Activated naive CD8-positive, alpha-beta T cell treated with anti-CD3 and anti-CD28 coated beads, Interleukin-2, amount 10 ng/mL, durations not matched to agents 7 days and 5 days (primary cell): ENCODE results near the gene AKR1C1. TPM values are rescaled to one million over a fixed set of nuclear protein-coding genes. Genes with fewer than 3 reads are reported as not detected.
"Not testable (repeated sequence)": the region's sequence is repeated elsewhere in the genome, so short reads cannot be mapped to it uniquely, and the experiment has no call there.

Experiments
- ATAC-seq: fragments of 150-1000 bp; cut with Tn5 transposase; one replicate; pipeline ENCODE4 v1.10.0; 2021; ENCODE audit warnings: low read depth, moderate library complexity
- POLR2A ChIA-PET: fragments of 350-600 bp; sonication (Branson Sonifier 250); formaldehyde crosslinking; loops from one replicate; lab custom pipeline; 2021; ENCODE audit warnings: antibody characterized with exemption; lab: Charles Lee
- DNase-seq: peaks from one replicate; pipeline ENCODE4 v3.0.0; 2021
- H3K27ac Mint-ChIP-seq: one replicate; pipeline ENCODE4 v1.8.0; 2022; ENCODE audit warnings: mild to moderate bottlenecking, mixed read lengths
- H3K27me3 Mint-ChIP-seq: one replicate; pipeline ENCODE4 v1.8.0; 2022; ENCODE audit warnings: mild to moderate bottlenecking, moderate library complexity, mixed read lengths
- H3K36me3 Mint-ChIP-seq: one replicate; pipeline ENCODE4 v1.8.0; 2021; ENCODE audit warnings: mild to moderate bottlenecking, mixed read lengths
- H3K4me1 Mint-ChIP-seq: one replicate; pipeline ENCODE4 v1.8.0; 2021; ENCODE audit warnings: mixed read lengths
- H3K4me3 Mint-ChIP-seq: one replicate; pipeline ENCODE4 v1.8.0; 2022; ENCODE audit warnings: mild to moderate bottlenecking, moderate library complexity, mixed read lengths
- H3K9me3 Mint-ChIP-seq: one replicate; pipeline ENCODE4 v1.8.0; 2021; ENCODE audit warnings: mixed read lengths
- total RNA-seq, 2 experiments: library from RNA; stranded (reverse); gene quantifications; one replicate each; pipeline ENCODE4 v1.2.3, GENCODE V29; 2021

AKR1C1 gene
- total RNA-seq, 2 experiments from 2014 or later, result 1.0 to 1.1 TPM

- Mint-ChIP-seq H3K4me1 (peaks cover 3% of the 10 kb centered on the region), H3K36me3 (no peaks in the 10 kb centered on the region), H3K9me3 (no peaks in the 10 kb centered on the region), H3K4me3 (no peak overlapping the region), H3K27me3 (peaks cover 2% of the 10 kb centered on the region), H3K27ac (no peak overlapping the region)
- DNase-seq (no peak), ATAC-seq (no peak)
- POLR2A ChIA-PET, result no interaction called here
These were observed 19.6 kb downstream of the AKR1C1 start for GRCh38 chr10:4982764-4983226.

GRCh38 chr10:4983615-4984216 lies 20.5 kb downstream of the AKR1C1 start:
- H3K9me3 Mint-ChIP-seq, result no peaks in the 10 kb centered on the region
- no peak overlapping the region for H3K27ac Mint-ChIP-seq
- peaks cover 3% of the 10 kb centered on the region for H3K4me1 Mint-ChIP-seq
- no peak for DNase-seq
- peaks cover 2% of the 10 kb centered on the region for H3K27me3 Mint-ChIP-seq
- ATAC-seq, result no peak
- H3K4me3 Mint-ChIP-seq, result no peak overlapping the region
- H3K36me3 Mint-ChIP-seq, result no peaks in the 10 kb centered on the region
- POLR2A ChIA-PET, result no interaction called here

DNA sequence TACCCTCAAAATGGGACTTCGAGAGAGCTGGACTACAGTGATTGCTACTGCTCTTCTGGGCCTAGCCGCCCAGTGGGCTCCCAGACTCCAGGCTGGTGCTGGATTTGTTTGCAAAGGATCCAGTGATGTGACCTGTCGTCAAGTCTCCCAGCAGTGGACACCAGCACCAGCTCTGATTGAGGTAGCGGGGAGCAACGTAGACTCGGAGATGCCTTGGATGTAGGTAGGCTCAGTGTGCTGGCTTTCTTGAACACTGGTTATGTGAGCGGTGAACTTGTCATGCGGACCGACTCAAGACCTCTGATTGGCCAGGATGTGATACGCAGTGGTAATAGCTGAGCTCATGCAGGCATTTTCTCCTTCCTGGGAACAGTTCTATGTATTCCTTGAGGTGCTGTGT lies 21.0 kb downstream of the AKR1C1 start:
- DNase-seq, result no peak
- Mint-ChIP-seq H3K9me3 (no peaks in the 10 kb centered on the region), H3K27me3 (peaks cover 2% of the 10 kb centered on the region), H3K27ac (no peak overlapping the region), H3K4me3 (no peak overlapping the region), H3K36me3 (no peaks in the 10 kb centered on the region), H3K4me1 (peaks cover 3% of the 10 kb centered on the region)
- POLR2A ChIA-PET, result no interaction called here
- no peak for ATAC-seq

DNA sequence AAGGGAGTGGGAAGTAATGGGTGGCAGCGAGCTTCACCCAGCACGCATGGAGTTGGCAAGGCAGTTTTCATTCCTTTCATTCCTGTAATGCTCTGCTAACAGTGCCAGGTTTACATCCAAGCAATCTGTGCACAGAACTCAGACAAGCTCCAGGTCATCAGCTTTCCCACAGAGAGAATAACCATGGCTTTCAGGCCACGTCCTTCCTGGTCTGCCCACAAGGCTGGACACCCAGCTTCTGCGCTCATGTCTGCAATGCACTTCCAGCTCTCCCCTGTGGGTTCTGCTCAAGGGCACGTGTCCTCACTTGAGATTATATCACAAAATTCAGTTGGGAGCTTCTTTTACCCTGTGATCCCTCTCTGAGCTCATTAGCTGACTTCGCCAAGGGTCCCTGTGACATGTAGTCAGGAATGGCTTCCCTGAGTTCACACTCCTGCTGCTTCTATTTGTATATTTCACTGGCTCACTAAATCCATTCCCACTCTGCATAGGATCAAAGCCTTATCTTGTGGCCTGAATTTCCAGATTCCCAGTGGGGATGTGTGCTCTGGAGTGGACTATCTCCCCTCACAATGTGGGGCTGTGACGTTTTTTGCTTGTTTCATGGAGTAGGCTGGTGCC lies 21.9 kb downstream of the AKR1C1 start:
- no peak overlapping the region for H3K27ac Mint-ChIP-seq
- no peaks in the 10 kb centered on the region for H3K9me3 Mint-ChIP-seq
- no peak overlapping the region for H3K4me3 Mint-ChIP-seq
- H3K27me3 Mint-ChIP-seq, result peaks cover 2% of the 10 kb centered on the region
- H3K4me1 Mint-ChIP-seq, result peaks cover 3% of the 10 kb centered on the region
- POLR2A ChIA-PET, result no interaction called here
- ATAC-seq, result no peak
- H3K36me3 Mint-ChIP-seq, result no peaks in the 10 kb centered on the region
- DNase-seq, result no peak

DNA sequence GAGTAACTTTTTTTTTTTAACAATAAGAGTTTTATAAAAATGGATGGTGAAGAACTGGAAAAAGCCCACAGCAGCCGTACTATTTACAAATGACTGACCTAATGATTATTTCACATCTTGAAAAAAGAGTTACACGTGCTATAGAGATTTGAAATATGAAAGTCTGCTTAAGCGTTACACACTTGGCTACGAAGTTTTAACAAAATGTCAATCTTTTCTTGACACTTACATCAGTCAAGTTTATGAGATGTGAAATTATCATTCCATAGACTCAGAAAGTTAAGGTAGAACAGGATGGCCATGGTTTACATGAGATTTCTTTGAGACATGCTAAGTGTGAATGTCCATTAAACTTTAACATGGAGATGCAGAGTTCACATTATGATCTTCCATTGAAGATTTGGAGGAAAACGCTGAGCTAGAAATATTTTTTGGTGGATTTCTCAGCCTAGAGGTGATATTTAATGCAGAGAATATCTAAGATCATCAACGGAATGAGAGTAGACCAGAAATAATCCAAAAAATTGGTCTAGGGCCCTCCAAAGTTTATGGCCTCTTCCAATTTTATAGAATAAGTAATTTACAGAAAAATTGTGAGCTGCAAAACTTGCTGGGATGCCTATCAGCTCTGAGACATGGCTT lies 24.9 kb downstream of the AKR1C1 start:
- H3K9me3 Mint-ChIP-seq, ATAC-seq, DNase-seq, H3K36me3 Mint-ChIP-seq, H3K27me3 Mint-ChIP-seq, POLR2A ChIA-PET, H3K27ac Mint-ChIP-seq, H3K4me3 Mint-ChIP-seq, H3K4me1 Mint-ChIP-seq: not testable (repeated sequence)

GRCh38 chr10:4990217-4990616 lies 27.0 kb downstream of the AKR1C1 start:
- H3K36me3 Mint-ChIP-seq, result no peaks in the 10 kb centered on the region
- H3K4me3 Mint-ChIP-seq, result no peak overlapping the region
- H3K4me1 Mint-ChIP-seq, result no peaks in the 10 kb centered on the region
- no peaks in the 10 kb centered on the region for H3K9me3 Mint-ChIP-seq
- H3K27me3 Mint-ChIP-seq, result no peaks in the 10 kb centered on the region
- no peak overlapping the region for H3K27ac Mint-ChIP-seq
- POLR2A ChIA-PET, result no interaction called here
- ATAC-seq (no peak), DNase-seq (no peak)

DNA sequence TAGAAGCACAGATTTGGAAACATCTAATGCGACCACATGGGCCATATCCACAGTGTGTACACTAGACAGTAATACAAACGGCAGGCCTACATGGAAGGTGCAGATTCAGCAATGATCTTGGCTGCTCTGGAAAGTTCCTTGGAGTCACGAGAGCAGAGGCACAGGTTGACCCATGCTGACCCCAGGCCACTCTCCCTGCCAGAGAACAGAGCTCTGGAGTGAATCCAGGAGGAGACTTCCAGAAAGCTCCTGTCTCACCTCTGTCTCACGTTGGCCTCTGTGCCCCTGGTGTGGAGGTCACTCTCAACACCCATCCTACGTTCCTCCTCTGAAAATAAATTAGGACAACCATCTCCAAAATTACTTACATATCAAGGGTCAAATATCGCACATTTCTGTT lies 28.2 kb downstream of the AKR1C1 start:
- H3K36me3 Mint-ChIP-seq, H3K27me3 Mint-ChIP-seq, H3K9me3 Mint-ChIP-seq, DNase-seq, H3K4me3 Mint-ChIP-seq, POLR2A ChIA-PET, ATAC-seq, H3K4me1 Mint-ChIP-seq, H3K27ac Mint-ChIP-seq: not testable (repeated sequence)

DNA sequence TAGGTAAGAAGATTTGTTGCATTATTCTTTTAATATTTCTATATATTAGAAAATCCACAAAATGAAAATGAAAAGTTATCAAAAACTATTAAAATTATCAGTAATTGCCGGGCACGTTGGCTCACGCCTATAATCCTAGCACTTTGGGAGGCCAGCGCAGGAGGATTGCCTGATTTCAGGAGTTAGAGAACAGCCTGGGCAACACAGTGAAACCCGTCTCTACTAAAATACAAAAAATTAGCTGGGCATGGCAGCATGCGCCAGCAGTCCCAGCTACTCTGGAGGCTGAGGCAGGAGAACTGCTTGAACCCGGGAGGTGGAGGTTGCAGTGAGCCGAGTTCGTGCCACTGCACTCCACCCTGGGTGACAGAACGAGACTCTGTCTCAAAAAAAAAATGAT lies 29.3 kb downstream of the AKR1C1 start:
- ATAC-seq, H3K4me1 Mint-ChIP-seq, H3K9me3 Mint-ChIP-seq, H3K36me3 Mint-ChIP-seq, H3K27me3 Mint-ChIP-seq, POLR2A ChIA-PET, H3K27ac Mint-ChIP-seq, DNase-seq, H3K4me3 Mint-ChIP-seq: not testable (repeated sequence)

DNA sequence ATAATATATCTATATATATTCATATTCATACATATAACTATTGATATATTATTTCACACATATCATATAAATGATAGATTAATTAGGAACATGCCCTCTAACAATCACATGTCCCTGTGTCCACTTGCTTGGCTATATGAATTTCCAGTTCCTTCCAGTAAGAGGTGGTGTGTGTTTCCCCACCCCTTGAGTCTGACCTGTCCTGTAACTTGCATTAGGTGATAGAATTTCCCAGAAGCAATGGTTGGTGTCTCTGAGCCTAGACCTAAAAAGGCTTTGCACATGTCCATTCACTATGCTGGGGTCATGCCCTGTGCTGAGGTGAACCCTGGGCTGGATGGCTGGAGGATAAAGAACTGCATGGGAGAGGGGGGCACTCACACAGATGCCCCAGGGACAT lies 31.0 kb downstream of the AKR1C1 start:
- H3K9me3 Mint-ChIP-seq, H3K36me3 Mint-ChIP-seq, H3K4me1 Mint-ChIP-seq, H3K27me3 Mint-ChIP-seq, H3K27ac Mint-ChIP-seq, DNase-seq, POLR2A ChIA-PET, H3K4me3 Mint-ChIP-seq, ATAC-seq: not testable (repeated sequence)

- DNase-seq (no peak), ATAC-seq (no peak)
- Mint-ChIP-seq H3K4me3 (no peak overlapping the region), H3K27me3 (peaks cover 2% of the 10 kb centered on the region), H3K9me3 (no peaks in the 10 kb centered on the region), H3K27ac (no peak overlapping the region), H3K36me3 (no peaks in the 10 kb centered on the region), H3K4me1 (no peaks in the 10 kb centered on the region)
- POLR2A ChIA-PET, result no interaction called here
These were observed 35.5 kb downstream of the AKR1C1 start for GRCh38 chr10:4998671-4999070.

DNA sequence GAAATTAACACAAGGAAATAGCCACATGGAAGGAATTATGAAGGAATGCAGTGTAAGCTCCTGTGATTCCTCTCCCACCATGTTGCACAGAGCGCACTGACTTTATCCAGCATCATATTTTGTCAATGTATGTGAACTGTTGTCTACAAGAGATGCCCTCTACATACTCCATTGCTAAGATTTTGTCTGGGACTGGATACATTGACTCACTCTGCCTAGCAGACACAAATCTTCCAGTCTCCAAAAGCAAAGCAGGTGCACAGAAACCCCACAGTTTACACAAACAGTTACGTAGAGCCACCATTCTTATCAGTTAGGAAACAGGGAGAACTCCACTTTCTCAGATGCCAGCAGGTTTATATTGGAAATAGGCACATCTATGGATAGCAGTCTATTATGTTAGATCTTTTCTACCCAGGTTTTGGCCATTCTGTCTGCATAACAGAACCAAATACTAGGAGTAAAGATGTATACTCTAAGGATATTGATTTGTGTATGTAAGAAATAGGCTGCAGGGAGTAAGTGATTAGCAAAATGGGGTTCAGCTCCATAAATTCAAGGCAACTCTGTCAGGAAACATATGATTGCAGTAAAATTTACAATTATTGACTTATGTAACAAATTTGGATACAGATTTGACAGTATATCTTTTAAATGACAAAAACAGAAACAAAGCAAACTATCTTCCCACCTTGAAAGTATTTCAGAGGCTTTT lies 39.0 kb downstream of the AKR1C1 start:
- Mint-ChIP-seq H3K4me3 (no peak overlapping the region), H3K9me3 (no peaks in the 10 kb centered on the region), H3K36me3 (no peaks in the 10 kb centered on the region)

GRCh38 chr10:5003127-5004029 lies 40.2 kb downstream of the AKR1C1 start, which contains the start of gene AKR1C2:
TSS of gene AKR1C2 (minus strand) at chr10:5003857. CDS start at chr10:5003835, 22 bp downstream.
- H3K27ac Mint-ChIP-seq, POLR2A ChIA-PET, ATAC-seq: not testable (repeated sequence)

More for the DNA sequence above, 39.0 kb downstream of the AKR1C1 start:
- no peak overlapping the region for H3K27ac Mint-ChIP-seq
- ATAC-seq, result no peak
- POLR2A ChIA-PET, result no interaction called here
- DNase-seq, result no peak
- no peaks in the 10 kb centered on the region for H3K4me1 Mint-ChIP-seq
- peaks cover 6% of the 10 kb centered on the region for H3K27me3 Mint-ChIP-seq

DNA sequence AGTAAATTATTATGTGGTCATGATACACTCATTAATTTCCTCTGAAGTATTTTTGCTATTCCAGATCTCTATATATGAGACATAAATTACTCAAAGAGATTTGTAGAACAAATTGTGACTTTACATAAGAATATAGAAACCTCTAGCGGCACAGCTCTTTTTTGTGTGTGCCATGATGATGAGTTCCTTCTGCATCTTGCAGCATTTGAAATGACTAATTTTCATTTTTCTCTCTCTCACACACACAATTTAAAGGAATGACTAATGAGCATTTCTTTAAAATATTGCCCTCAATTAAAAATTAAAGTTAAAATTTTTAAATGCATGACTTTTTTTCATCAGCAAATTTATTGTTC lies 40.8 kb downstream of the AKR1C1 start:
- H3K27me3 Mint-ChIP-seq, H3K36me3 Mint-ChIP-seq, POLR2A ChIA-PET, H3K4me3 Mint-ChIP-seq, H3K27ac Mint-ChIP-seq, H3K9me3 Mint-ChIP-seq, H3K4me1 Mint-ChIP-seq, DNase-seq, ATAC-seq: not testable (repeated sequence)

More at GRCh38 chr10:5003127-5004029, 40.2 kb downstream of the AKR1C1 start, which contains the start of gene AKR1C2:
- H3K9me3 Mint-ChIP-seq, H3K36me3 Mint-ChIP-seq, H3K27me3 Mint-ChIP-seq, H3K4me1 Mint-ChIP-seq, DNase-seq, H3K4me3 Mint-ChIP-seq: not testable (repeated sequence)
